Kidney (tissue), 14 donors: ENCODE measurements around the gene VRK2. TPM values are rescaled to one million over a fixed set of nuclear protein-coding genes. Genes with fewer than 3 reads are reported as not detected.

ENCODE experiments used
- DNase-seq, 5 donors: peaks; one replicate each; pipeline ENCODE4 v3.0.0-alpha.2; 2013 to 2020
- FAIRE-seq: peaks from 2 replicates; lab custom pipeline; 2012; peaks lifted over from hg19 to GRCh38; lab: Jason Lieb, UNC
- H3K27ac ChIP-seq, 2 donors: one replicate each; pipeline ENCODE4 v1.7.0; 2013; ENCODE audit warnings: low read depth in 2 of 2, low read length in 2 of 2, inconsistent platforms in 1 of 2
- H3K27me3 ChIP-seq: one replicate; pipeline ENCODE4 v1.7.1; 2013; ENCODE audit warnings: low read length, inconsistent platforms; ENCODE audit not compliant: control insufficient read depth, insufficient read depth
- H3K36me3 ChIP-seq, 3 donors: one replicate each; pipeline versions ENCODE4 v1.7.0 to v1.7.1; 2013; ENCODE audit warnings: low read length in 3 of 3, control low read depth in 1 of 3, inconsistent platforms in 1 of 3; ENCODE audit not compliant: insufficient read depth in 3 of 3, control insufficient read depth in 2 of 3
- H3K4me1 ChIP-seq, 3 donors: one replicate each; pipeline versions ENCODE4 v1.7.0 to v1.7.1; 2013; ENCODE audit warnings: low read length in 3 of 3, inconsistent platforms in 1 of 3, low read depth in 1 of 3; ENCODE audit not compliant: control insufficient read depth in 2 of 3, insufficient read depth in 2 of 3
- H3K4me3 ChIP-seq, 3 donors: one replicate each; pipeline versions ENCODE4 v1.7.0 to v1.8.1; 2013; ENCODE audit warnings: low read length in 3 of 3, control low read depth in 1 of 3, inconsistent platforms in 1 of 3
- H3K9ac ChIP-seq, 3 donors: one replicate each; pipeline versions ENCODE4 v1.7.0 to v1.7.1; 2013; ENCODE audit warnings: low read length in 3 of 3, control low read depth in 1 of 3, inconsistent platforms in 1 of 3
- H3K9me3 ChIP-seq, 3 donors: one replicate each; pipeline versions ENCODE4 v1.7.0 to v1.7.1; 2013; ENCODE audit warnings: low read length in 3 of 3, control low read depth in 1 of 3, inconsistent platforms in 1 of 3; ENCODE audit not compliant: control insufficient read depth in 2 of 3, insufficient read depth in 1 of 3
- intact Hi-C: fragments of 100-400 bp; cut with DNase I; formaldehyde crosslinking; loops from one replicate; pipeline ENCODE4 v1.11.1; 2022
- polyA plus RNA-seq: library from polyadenylated mRNA; stranded (reverse); fragments of 350-450 nt; fragmentation: Illumina TruSeq; extraction: RNeasy Lipid Tissue Mini Kit (QIAGEN cat#74804); gene quantifications from one replicate; pipeline ENCODE4 v1.2.3, GENCODE V29; 2014; ENCODE audit warnings: low read depth, low replicate concordance; ENCODE audit not compliant: insufficient read depth
- total RNA-seq: library from RNA; stranded (reverse); fragmentation: NEBNext Ultra II Directional; extraction: Animal tissue kit (Norgen Biotek cat#: 25700); gene quantifications from one replicate; pipeline ENCODE4 v1.2.1, GENCODE V29; 2021
- TF ChIP-seq, protein P1 (sequence below): IDR thresholded peaks from 3 replicates; pipeline ENCODE4 v1.5.1; 2012; ENCODE audit warnings: mild to moderate bottlenecking, moderate library complexity, borderline replicate concordance; ENCODE audit not compliant: insufficient read depth; ENCODE audit errors: extremely low read depth
- donor health status: control.
- donor health status: control.
- donor health status: control.
- donor health status: control.
- donor health status: control.
- donor health status: DM: yes; HTN: yes; CAD: no.
- donor health status: Normal renal cell carcinoma (clear cell type).

The VRK2 gene
- total and polyA plus RNA-seq, 2 donors from 2014 or later: 7.2 to 26.5 TPM

DNA sequence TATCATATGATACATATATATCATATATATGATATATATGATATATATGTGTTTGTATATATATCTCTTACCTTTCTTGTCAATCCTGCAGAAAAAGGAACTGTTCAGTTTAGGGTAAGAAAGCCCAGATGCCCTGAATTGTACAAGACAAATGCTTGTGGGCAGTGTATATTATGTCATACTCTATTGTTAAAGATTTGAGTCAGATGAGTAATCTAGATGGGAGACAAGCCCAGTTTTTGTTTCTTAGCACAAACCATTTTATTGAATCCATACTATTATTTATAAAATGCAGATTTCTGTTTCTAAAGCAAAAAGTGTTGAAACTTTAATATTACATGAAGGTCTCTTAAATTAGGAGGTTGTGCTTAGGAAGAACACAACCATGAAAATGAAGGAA is 90.6 kb downstream of the VRK2 start:
- TF ChIP-seq, protein P1, sequence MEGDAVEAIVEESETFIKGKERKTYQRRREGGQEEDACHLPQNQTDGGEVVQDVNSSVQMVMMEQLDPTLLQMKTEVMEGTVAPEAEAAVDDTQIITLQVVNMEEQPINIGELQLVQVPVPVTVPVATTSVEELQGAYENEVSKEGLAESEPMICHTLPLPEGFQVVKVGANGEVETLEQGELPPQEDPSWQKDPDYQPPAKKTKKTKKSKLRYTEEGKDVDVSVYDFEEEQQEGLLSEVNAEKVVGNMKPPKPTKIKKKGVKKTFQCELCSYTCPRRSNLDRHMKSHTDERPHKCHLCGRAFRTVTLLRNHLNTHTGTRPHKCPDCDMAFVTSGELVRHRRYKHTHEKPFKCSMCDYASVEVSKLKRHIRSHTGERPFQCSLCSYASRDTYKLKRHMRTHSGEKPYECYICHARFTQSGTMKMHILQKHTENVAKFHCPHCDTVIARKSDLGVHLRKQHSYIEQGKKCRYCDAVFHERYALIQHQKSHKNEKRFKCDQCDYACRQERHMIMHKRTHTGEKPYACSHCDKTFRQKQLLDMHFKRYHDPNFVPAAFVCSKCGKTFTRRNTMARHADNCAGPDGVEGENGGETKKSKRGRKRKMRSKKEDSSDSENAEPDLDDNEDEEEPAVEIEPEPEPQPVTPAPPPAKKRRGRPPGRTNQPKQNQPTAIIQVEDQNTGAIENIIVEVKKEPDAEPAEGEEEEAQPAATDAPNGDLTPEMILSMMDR: no peak
- DNase-seq (no peak), FAIRE-seq (no peak)
- intact Hi-C loops: no loop called here
- Histone ChIP-seq H3K9ac (no peak overlapping the region), H3K27me3 (no peaks in the 10 kb centered on the region), H3K4me1 (no peaks in the 10 kb centered on the region), H3K27ac (no peak overlapping the region), H3K4me3 (no peak overlapping the region), H3K9me3 (no peaks in the 10 kb centered on the region), H3K36me3 (no peaks in the 10 kb centered on the region)

DNA sequence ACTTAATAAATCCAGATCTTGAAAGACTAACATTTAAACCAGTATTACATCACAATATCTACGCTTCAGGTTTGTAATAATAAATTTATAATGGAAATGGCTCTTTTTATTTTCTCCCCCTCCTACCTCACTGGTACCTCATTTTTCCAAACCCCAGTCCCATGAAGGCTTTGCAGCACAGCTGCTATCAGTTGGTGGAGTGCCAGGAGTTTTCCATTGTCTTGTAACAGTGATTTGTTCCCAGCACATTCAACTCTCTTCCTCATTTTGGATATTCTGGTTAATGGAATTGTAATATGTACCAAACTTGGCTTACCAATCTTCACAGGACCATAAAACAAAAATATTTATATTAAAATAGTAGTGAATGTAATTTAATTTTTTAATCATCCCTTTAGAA is 91.2 kb downstream of the VRK2 start:
- no peak for FAIRE-seq
- Histone ChIP-seq H3K27ac (no peak overlapping the region), H3K27me3 (no peaks in the 10 kb centered on the region), H3K4me1 (no peaks in the 10 kb centered on the region), H3K36me3 (no peaks in the 10 kb centered on the region), H3K9ac (no peak overlapping the region), H3K4me3 (no peak overlapping the region), H3K9me3 (no peaks in the 10 kb centered on the region)
- DNase-seq: peak in 1 of 5 donors; percentile 5
- intact Hi-C loops: no loop called here
- TF ChIP-seq, protein P1: no peak

GRCh38 chr2:58138396-58139030 is 91.9 kb downstream of the VRK2 start:
- Histone ChIP-seq H3K4me3 (no peak overlapping the region), H3K4me1 (no peaks in the 10 kb centered on the region), H3K36me3 (peaks cover 0 to under 1% (median 0%) of the 10 kb centered on the region in 3 donors), H3K27me3 (no peaks in the 10 kb centered on the region), H3K9me3 (no peaks in the 10 kb centered on the region), H3K9ac (no peak overlapping the region), H3K27ac (no peak overlapping the region)
- intact Hi-C loops: no loop called here
- TF ChIP-seq, protein P1: no peak
- DNase-seq: no peak
- no peak for FAIRE-seq
